ENCODE results near the gene PPP1R2. TPM values are rescaled to one million over a fixed set of nuclear protein-coding genes. Genes with fewer than 3 reads are reported as not detected.

The PPP1R2 gene
- total and polyA plus RNA-seq, 2 donors (not counting 3 experiments of a cell fraction or from before 2014, with no cell fraction given) = 19.9 to 37.3 TPM

DNA sequence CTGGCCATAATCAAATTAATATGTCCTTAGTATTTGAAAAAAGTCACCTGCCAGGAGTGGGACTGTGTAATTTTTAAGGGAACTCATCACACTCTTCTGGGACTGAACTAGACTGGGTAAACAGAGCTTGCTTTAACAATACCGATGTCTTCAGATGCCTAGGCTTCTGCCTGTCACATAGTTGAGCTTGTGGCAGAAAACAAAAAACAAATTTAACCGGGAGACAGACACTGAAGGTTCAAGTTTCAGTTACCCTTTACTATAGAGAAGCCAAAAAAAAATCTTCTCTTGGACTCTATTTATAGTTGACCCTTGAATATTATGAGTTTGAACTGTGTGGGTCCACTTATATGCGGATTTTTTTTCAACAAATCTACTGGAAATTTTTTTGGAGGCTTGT lies 10.8 kb downstream of the PPP1R2 start:
- POLR2A ChIA-PET = no interaction called here
- peaks cover 18% of the 10 kb centered on the region for H3K79me2 ChIP-seq (ENCODE audit: control insufficient read depth, insufficient read depth, low read length)
- dilution Hi-C loops (cut with MboI; ENCODE audit: extremely low pct_ligation_motif_present, low sequenced_read_pairs) = no loop called here

GRCh38 chr3:195531683-195532082 lies 11.4 kb downstream of the PPP1R2 start:
- no peak overlapping the region for H3K27ac ChIP-seq (ENCODE audit: insufficient read depth, low read depth, low read length)
- H3K9ac ChIP-seq (replicated peaks; ENCODE audit: extremely low read depth, insufficient read depth, low read length) = no peak overlapping the region
- no peak overlapping the region for H3K4me3 ChIP-seq (replicated peaks in 1 of 3; ENCODE audit: insufficient read depth in 1 of 3, low read depth in 1 of 3, low read length in 3 of 3)
- BruUV-seq (replicated peaks) = no TSS peak
- TF ChIP-seq FOS (IDR thresholded peaks at IDR 0.05; ENCODE audit: borderline replicate concordance, insufficient read depth, low read length) (no peak), JUN (IDR thresholded peaks at IDR 0.05; ENCODE audit: borderline replicate concordance, insufficient read depth, insufficient read length, low read depth) (no peak), POLR2A (IDR thresholded peaks at IDR 0.05; ENCODE audit: low read depth, low read length) (no peak), EZH2 (IDR thresholded peaks at IDR 0.05; ENCODE audit: borderline replicate concordance, low read depth, low read length, severe bottlenecking) (no peak), MYC (IDR thresholded peaks at IDR 0.05; ENCODE audit: low read depth, low read length) (no peak)
- TF ChIP-seq, protein P1, sequence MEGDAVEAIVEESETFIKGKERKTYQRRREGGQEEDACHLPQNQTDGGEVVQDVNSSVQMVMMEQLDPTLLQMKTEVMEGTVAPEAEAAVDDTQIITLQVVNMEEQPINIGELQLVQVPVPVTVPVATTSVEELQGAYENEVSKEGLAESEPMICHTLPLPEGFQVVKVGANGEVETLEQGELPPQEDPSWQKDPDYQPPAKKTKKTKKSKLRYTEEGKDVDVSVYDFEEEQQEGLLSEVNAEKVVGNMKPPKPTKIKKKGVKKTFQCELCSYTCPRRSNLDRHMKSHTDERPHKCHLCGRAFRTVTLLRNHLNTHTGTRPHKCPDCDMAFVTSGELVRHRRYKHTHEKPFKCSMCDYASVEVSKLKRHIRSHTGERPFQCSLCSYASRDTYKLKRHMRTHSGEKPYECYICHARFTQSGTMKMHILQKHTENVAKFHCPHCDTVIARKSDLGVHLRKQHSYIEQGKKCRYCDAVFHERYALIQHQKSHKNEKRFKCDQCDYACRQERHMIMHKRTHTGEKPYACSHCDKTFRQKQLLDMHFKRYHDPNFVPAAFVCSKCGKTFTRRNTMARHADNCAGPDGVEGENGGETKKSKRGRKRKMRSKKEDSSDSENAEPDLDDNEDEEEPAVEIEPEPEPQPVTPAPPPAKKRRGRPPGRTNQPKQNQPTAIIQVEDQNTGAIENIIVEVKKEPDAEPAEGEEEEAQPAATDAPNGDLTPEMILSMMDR (IDR thresholded peaks at IDR 0.05; ENCODE audit: extremely low read depth in 1 of 2, insufficient read depth in 1 of 2, low read depth in 1 of 2, low read length in 2 of 2) = no peak
- TF ChIP-seq, protein P2, sequence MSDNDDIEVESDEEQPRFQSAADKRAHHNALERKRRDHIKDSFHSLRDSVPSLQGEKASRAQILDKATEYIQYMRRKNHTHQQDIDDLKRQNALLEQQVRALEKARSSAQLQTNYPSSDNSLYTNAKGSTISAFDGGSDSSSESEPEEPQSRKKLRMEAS (IDR thresholded peaks at IDR 0.05; ENCODE audit: insufficient read depth, insufficient read length) = no peak
- peaks cover 2% of the 10 kb centered on the region for H4K20me1 ChIP-seq (replicated peaks; ENCODE audit: control insufficient read depth, extremely low read depth, insufficient read depth, low read length)
- no peaks in the 10 kb centered on the region for H3K36me3 ChIP-seq (ENCODE audit: control insufficient read depth in 2 of 2, extremely low read depth in 1 of 2, insufficient read depth in 2 of 2, low read length in 2 of 2)
- DNase-seq (ENCODE audit: low read depth, low spot score) (no peak), FAIRE-seq (no peak)
- intact Hi-C loops (cut with micrococcal nuclease) (no loop called here), dilution Hi-C loops (cut with MboI; ENCODE audit: extremely low pct_ligation_motif_present, low sequenced_read_pairs) (no loop called here)
- CTCF ChIA-PET = interaction anchor here (2.2 kb wide), 1 partner anchor 261 kb away, joined by 9 read pairs; the partner anchor contains the start of gene XXYLT1
- H3K9me3 ChIP-seq (replicated peaks; ENCODE audit: control insufficient read depth, insufficient read depth, low read length) = no peaks in the 10 kb centered on the region
- no peak overlapping the region for H2AFZ ChIP-seq (ENCODE audit: low read depth, low read length)
- no peaks in the 10 kb centered on the region for H3K4me1 ChIP-seq (ENCODE audit: control insufficient read depth, extremely low read depth, insufficient read depth, low read length)
- no peaks in the 10 kb centered on the region for H3K9me1 ChIP-seq (replicated peaks; ENCODE audit: control insufficient read depth, extremely low read depth, insufficient read depth, low read length)
- H3K79me2 ChIP-seq (ENCODE audit: control insufficient read depth, insufficient read depth, low read length) = peaks cover 18% of the 10 kb centered on the region
- POLR2A ChIA-PET = no interaction called here
- H3K27me3 ChIP-seq (ENCODE audit: control insufficient read depth in 2 of 2, insufficient read depth in 2 of 2, low read length in 2 of 2) = no peaks in the 10 kb centered on the region
- H3K4me2 ChIP-seq (ENCODE audit: insufficient read depth, low read length) = no peak overlapping the region

More for the DNA sequence above, 10.8 kb downstream of the PPP1R2 start:
- TF ChIP-seq GATA2 (IDR thresholded peaks at IDR 0.05; ENCODE audit: insufficient read depth, insufficient read length, low read depth, low read length) = no peak
- no peak for TF ChIP-seq EZH2 (IDR thresholded peaks at IDR 0.05; ENCODE audit: borderline replicate concordance, low read depth, low read length, severe bottlenecking)
- H3K9ac ChIP-seq (replicated peaks; ENCODE audit: extremely low read depth, insufficient read depth, low read length) = no peak overlapping the region
- H3K27me3 ChIP-seq (ENCODE audit: control insufficient read depth in 2 of 2, insufficient read depth in 2 of 2, low read length in 2 of 2) = no peaks in the 10 kb centered on the region
- no peaks in the 10 kb centered on the region for H3K9me3 ChIP-seq (replicated peaks; ENCODE audit: control insufficient read depth, insufficient read depth, low read length)
- no peak overlapping the region for H3K27ac ChIP-seq (ENCODE audit: insufficient read depth, low read depth, low read length)
- DNase-seq (ENCODE audit: low read depth, low spot score) (no peak), FAIRE-seq (no peak)
- no peak overlapping the region for H2AFZ ChIP-seq (ENCODE audit: low read depth, low read length)
- H3K4me2 ChIP-seq (ENCODE audit: insufficient read depth, low read length) = no peak overlapping the region
- CTCF ChIA-PET = interaction anchor here (0.6 to 2.2 kb wide), 2 partner anchors 261 to 618 kb away, joined by 3 to 9 read pairs; partner anchors contain the start of gene XXYLT1
- intact Hi-C loops (cut with micrococcal nuclease) = no loop called here
- no peaks in the 10 kb centered on the region for H3K9me1 ChIP-seq (replicated peaks; ENCODE audit: control insufficient read depth, extremely low read depth, insufficient read depth, low read length)
- H3K4me1 ChIP-seq (ENCODE audit: control insufficient read depth, extremely low read depth, insufficient read depth, low read length) = no peaks in the 10 kb centered on the region
- no peaks in the 10 kb centered on the region for H3K36me3 ChIP-seq (ENCODE audit: control insufficient read depth in 2 of 2, extremely low read depth in 1 of 2, insufficient read depth in 2 of 2, low read length in 2 of 2)
- no peak overlapping the region for H3K4me3 ChIP-seq (replicated peaks in 1 of 3; ENCODE audit: insufficient read depth in 1 of 3, low read depth in 1 of 3, low read length in 3 of 3)
- BruUV-seq (replicated peaks) = no TSS peak
- H4K20me1 ChIP-seq (replicated peaks; ENCODE audit: control insufficient read depth, extremely low read depth, insufficient read depth, low read length) = peaks cover 2% of the 10 kb centered on the region
